Occipital lobe (tissue), 2 donors: ENCODE data around the gene ME1. TPM values are rescaled to one million over a fixed set of nuclear protein-coding genes. Genes with fewer than 3 reads are reported as not detected.
"Not testable (repeated sequence)": the region's sequence is repeated elsewhere in the genome, so short reads cannot be mapped to it uniquely, and the experiment has no call there.

ENCODE experiments used
- DNase-seq: peaks from one replicate; lab custom pipeline; 2025; lab: John Stamatoyannopoulos, UW
- total RNA-seq: library from RNA; depleted of rRNA; stranded (reverse); fragments of >200 nt; gene quantifications from one replicate; pipeline ENCODE4 v1.2.3, GENCODE V29; 2014

The ME1 gene
- total RNA-seq, 1 donor from 2014 or later, result 1.4 TPM

DNA sequence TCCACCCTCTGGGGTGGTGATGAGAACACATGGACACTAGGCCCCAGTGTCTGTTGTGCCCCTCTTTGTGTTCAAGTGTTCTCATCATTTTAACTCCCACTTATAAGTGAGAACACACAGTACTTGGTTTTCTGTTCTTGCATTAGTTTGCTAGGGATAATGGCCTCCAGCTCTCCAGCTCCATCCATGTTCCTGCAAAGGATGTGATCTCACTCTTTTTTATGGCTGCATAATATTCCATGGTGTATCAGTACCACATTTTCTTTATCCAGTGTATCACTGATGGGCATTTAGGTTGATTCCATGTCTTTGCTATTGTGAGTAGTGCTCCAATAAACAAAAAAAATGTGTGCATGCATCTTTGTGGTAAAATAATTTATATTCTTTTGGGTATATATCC lies 170.3 kb downstream of the ME1 start:
- no peak for DNase-seq

DNA sequence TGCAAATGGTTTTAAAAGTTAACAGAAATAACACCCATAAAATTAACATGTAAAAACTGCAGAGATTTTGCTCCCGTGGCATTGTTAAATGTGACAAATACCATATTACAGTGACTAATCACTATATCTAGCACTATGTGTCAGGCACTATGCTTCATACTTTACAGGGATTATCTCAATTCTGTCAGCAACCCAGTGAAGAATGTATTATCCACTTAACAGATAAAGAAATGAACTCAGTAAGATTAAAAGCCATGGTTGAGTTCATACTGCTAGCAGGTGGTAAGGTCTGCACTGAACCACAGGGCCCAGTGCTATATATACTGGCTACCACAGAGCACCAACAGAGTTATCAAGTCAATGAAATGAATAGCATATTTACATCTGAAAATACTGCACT lies 172.3 kb downstream of the ME1 start:
- DNase-seq, result no peak

DNA sequence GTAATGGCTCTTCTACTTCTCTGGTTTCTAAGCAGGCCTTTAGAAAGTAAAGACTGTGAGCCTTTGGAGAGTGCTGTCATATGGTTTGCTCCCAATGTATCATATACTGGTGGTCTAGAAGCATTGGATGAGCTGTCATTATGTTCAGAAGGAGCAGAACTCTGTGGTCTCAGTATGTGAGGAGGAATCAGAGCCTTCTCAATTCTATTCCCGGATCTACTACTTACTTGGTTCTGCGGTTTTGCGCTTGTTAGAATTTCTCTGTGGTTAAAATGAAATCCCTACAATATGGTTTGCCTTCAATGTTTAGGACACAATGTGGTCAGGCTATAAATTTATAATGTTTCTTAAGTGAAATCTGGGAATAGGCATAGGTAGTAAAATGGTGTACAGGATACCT lies 173.1 kb downstream of the ME1 start:
- DNase-seq, result no peak

DNA sequence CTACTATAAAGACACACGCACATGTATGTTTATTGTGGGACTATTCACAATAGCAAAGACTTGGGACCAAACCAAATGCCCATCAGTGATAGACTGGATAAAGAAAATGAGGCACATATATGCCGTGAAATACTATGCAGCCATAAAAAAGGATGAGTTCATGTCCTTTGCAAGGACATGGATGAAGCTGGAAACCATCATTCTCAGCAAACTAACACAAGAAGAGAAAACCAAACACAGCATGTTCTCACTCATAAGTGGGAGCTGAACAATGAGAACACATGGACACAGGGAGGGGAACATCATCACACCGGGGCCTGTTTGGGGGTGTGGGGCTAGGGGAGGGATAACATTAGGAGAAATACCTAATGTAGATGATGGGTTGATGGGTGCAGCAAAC lies 174.1 kb downstream of the ME1 start:
- DNase-seq, result not testable (repeated sequence)

DNA sequence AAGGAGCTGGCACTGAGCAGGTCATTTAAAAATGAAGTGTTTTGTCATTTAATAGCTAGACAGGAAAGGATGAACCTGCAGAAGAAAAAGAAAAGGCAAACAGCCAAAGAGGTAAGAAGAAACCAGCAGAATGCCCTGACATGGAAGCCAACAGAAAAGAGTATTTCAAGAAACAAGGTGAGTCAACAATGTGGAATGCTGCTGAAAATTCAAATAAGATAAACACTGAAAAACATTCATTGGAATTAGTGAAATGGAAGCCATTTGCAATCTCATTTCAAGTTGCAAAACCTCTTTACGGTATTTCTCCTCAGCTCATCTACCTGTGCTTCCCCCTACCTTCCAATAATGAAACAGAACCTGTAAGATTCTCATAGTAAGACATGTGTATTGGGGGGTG lies 178.1 kb downstream of the ME1 start:
- no peak for DNase-seq

DNA sequence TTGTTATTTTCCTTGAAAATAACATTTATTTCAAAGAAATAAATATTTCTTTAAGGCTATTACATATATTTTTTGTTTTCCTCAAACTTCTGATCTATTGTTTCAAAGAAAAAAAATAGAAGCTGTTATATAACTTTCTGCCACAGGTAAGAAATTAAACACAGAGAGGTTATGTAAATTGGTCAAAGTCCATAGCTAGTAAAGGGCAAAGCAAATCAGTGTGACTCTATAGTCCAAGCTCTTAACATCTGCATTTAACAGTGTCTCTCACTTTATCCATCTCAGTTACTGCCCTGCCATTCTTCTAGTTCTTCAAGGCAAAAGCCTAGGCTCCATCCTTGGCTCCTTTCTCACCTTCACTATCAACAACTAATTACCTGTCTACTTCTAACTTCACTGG lies 180.6 kb downstream of the ME1 start:
- DNase-seq, result no peak

DNA sequence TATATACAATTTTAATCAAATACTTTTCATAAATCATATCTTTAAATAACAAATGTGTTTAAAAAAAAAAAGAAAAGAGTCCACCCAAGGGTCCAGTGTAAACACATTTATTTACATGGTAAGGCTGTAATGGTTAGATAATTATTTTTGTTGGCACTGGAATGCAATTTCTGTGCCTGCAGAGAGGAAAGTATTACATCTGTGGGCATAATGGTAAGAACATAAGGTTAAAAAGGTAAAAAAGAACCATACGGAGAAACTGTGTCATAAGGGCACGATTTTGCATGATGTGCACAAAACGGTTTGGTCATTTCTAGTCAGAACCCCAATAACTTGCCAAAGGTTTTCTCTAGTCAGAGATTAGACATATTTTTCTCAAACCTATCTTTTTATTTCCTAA lies 183.4 kb downstream of the ME1 start:
- DNase-seq, result no peak

DNA sequence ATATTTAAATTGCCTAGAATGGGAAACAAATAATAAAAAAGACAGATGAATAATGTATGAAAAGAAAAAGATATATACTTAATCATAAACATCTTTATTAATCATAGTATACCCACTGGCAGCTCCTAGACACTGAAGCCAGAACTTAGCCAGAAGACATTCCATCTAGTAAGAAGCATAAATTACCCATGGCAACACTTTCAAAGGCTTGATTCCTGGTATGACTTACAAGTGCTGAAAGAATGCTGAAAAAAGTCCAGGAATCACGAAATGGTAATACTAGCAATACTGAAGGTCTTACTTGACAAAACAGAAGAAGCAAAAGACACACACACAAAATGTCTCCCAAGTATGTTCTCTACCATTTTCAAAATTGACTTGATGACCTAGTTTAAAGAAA lies 199.7 kb downstream of the ME1 start:
- DNase-seq, result no peak

DNA sequence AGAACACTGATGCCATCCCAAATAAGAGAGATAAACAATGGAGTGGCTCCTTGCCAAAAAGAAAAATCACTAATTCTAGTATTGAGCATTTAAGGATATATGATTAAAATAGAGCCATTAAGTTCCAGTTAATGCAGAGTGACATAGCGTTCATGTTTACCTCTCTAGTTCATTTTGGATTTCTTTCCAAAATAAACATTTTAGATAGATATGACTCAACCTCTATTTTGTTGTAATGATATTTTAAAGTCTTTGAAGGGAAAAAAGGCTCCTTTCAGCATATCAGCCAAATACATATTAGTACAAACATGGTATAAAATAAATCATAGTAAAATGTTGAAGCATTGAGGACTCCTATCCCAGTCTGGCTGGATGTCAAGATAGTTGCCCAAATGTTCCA lies 204.3 kb downstream of the ME1 start:
- DNase-seq, result no peak

DNA sequence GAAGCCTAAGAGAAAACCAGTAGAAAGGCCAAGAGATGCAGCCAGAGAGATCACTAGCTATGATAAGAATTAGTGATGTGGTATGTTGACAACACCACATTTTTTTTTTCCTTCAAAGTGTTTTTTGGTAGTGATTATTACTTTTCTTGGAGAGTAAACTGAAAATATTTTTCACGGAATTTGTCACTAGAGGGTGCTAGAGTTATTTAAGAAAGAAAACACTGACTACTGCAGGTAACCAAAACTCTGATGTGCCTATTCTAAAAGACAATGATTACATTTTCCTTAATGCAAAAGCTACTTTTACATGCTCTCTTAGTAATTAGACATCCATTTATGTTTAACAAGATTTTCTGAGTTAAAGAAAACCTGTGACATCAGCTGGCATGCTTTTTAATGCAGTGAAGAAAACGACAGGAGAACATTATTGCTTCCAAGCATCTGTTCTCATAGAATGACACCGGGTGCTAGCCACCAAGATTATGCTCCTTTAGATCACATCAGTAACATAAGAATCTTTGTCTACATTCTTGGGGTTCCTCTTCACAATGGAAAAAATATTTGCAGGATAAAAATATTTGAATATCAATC lies 208.9 kb downstream of the ME1 start:
- no peak for DNase-seq

DNA sequence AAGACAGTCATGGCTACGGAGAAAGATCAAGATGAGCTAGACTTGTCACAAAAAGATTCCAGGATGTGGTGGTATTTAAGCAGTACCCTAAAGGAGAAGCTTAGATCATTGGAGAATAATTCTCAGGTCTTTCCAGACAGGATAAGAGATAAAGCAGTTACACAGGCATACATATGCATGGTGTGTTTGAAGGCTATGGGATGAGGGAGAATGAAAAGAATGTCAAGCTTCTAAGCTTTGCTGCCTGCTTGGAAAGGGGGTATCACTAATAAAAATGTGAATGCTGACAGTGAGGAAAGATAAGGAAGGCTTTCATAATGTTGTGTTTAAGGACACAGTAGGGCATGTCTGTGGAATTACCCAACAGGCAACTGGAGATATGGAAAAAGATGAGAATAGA lies 209.6 kb downstream of the ME1 start:
- DNase-seq, result no peak

DNA sequence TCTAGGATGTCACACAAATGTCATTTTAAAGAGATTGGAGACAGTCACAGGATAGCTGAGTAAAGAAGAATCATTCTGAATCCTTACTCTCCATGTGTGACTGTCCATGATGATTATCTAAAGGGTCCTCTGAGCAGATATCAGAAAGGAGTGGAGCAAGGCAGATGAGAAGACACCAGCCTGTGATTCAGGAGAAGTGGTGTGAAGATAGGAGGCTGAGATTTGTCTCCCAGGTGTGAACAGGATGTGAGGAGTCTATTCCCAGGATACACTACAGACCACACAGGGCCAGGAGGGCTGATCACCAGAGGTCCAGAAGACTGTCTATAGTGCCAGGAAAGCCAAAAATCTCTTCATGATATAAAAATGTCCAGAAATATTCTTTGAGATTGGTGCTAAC lies 210.7 kb downstream of the ME1 start:
- DNase-seq, result no peak

DNA sequence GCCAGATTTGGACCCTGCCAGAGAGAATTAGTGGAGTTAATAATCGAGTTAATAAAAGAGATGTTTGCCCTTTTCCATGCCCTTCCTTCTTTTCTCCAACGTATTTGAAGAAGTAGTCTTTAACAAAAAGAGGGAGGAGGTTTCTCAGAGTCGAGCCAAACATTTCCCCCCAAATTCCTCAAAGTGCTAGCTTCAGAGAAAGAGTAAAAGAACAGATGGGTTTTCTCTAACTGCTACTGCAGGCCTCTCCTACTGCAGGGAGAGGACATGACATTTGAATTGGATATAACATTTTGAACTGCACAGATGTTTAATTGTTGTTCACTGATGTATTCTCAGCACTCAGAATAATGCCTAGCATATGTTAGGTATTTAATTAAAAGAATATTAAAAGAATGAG lies 212.2 kb downstream of the ME1 start:
- no peak for DNase-seq

DNA sequence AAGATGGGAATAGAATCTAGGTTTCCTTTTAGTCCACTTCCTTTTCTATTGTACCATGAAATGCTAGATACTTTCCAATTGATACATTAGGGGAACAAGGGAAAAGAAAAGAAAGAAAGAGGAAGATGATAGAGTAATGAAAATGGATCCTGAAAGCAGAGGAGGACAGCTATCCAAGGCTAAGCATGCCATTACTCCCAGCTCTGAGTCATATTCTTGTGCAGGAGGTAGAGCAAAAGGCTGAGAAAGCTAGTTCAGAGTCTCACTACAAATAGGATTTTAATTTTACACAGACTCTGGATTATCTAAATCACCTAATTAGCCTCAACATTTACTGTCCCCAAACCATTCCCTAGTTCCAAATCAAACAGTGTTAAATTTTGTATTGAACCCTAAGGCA lies 214.0 kb downstream of the ME1 start:
- DNase-seq, result no peak

DNA sequence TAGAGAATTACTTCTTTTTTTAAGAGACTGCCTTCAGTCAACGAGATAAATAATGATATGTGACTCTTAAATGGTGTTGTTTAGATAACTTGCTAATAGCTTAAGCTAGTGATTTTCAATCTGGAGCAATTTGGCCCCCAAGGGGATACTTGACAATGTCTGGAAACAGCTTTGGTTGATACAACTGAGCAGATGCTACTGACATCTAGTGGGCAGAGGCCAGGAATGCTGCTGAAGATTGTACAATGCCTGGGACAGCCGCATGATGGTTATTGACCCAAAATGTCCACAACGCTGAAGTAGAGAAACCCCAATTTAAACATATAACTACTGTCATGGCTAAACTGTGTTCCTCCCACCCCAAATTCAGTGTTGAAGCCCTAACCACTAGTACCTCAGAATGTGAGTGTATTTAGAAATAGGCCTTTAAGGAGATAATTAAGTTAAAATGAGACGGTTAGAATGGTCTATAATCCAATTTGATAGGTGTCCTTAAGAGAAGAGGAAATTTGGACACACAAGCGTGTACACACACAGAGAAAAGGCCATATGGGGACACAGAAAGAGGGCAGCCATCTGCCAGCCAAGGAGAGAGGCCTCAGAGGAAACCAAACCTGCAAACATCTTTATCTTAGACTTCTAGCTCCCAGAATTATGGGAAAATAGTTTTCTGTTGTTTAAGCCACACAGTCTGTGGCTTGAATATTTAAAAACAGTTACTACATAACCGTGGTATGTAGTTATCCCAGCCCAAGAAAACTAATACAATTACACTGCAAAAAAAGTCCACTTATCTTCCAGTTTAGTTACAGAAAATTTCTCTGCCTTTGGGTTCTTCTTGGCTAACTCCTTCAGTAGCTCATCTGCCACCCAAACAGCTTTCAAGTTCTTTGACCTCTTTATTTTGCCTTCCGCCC lies 215.5 kb downstream of the ME1 start:
- DNase-seq, result peak; percentile 42

DNA sequence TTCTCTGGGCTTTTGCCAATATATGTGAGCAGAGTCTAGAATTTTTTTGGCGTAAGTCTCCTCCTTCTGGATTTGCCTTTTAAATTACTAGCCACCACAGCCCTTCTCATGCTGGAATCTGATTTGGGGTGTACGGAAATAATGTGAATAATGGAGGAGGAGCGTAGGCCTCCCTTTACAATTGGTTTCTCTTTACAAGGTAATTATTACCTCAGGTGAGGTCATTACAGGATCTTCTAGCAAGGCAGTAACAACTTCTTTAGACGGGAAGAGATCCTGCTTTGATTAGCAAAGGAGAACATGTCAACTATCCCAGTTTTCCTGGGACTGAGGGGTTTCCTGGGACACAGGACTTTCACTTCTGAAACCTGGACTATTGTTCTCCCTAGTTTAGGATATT lies 228.8 kb downstream of the ME1 start:
- DNase-seq, result no peak

DNA sequence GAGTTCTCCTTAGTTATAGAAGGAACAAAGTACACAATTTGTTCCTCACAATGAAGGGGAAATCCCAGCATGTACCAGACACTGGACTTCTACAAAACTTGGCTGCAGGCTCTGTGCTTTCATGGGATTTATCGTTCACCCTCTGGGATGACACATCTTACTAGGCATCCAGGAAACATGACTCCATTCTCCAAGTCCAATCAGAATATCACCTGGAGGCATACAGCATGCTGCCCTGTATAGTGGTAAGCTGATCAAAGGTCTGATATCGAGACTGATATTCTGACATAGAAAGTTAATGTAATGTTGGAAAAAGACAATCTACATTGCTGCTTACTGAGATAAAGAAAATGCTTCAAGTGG lies 231.0 kb downstream of the ME1 start:
- no peak for DNase-seq

DNA sequence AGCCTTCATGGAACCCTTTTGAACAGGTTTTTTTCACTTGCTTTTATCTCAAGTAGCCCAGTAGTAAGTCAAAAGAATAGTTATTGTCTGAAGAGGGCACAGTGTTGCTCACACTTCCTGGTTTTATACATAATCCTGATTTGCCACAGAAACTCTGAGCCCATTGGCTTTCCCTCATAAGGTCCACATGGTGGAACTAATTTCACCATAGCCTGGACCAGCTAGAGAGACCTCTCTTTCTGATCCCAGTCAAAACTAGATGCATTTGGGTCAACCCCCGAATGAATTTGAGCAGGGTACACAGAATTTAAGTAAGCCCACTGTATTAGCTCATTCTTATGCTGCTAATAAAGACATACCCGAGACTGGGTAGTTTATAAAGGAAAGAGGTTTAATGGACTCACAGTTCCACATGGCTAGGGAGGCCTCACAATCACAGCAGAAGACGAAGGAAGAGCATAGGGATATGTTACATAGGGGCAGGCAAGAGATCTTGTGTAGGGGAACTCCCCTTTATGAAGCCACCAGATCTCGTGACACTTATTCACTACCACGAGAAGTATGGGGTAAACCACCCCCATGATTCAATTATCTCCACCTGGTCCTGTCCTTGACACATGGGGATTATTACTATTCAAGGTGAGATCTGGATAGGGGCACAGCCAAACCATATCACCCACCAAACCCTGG lies 231.5 kb downstream of the ME1 start:
- DNase-seq, result no peak

DNA sequence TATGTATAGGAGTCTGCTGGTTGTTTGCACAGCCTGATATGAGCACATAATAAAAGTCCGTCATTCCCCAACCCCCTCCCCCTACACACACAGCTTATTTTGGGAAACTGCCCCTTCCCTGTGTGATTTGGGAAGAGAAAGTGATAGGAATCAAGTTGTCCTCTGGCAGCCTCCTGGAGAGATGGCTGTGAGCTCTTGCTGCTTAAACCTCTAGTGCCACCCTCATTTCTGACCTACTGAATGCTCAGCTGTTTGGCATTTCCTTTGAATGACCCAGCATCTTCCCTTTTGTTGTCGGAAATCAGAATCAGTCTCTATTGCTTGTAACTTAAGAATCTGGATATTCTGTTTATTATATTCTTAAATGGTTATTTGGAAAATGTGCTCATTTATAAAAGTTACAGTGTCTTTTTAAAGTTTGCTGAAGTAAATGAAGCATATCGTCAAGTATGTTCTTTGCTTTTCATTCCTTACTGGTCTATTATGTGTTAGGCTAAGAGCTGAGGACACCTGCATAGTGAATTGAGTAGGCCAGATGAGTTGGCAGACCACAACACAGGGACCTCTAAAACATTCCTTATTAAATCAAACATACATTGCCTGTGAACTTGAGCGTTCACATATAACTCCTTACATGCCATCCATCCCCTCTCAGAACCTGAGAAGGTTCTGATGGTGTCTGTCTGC lies 232.2 kb downstream of the ME1 start:
- no peak for DNase-seq

DNA sequence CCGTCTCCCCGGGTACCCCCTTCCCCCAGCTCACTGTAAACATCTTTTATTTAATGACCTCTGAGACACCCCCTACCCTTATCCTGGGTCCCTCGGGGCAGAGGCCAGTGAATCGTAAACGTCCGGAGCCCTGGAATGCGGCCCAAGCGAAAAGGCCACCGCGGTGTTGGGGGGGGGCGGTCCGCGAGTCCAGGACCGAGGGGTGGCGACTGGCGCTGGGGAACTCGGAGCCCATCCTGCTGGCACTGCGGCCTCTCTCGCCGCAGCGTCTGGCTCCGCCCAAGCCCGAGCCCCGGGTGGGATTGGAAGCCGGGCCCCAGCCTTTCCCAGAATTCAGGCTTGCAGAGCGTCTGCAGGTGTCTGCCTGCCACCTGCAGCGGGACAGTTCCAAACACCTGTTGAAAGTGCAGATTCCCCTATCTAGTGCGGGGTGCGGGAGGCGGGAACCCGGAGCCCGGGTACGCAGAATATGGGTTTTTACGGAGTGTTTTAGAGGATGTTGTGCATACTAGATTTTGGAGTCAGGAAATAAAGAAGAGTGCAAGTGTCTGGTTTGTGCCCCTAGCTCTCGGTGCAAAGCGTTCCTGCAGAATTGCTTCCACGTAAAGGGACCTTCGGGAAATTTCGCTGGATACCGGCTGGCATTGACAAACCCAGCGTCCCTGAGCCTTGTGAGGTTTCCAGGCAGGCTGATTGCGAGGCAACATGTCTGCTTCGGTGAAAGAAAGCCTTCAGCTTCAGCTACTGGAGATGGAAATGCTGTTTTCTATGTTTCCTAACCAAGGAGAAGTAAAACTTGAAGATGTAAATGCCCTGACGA lies 236.9 kb downstream of the ME1 start:
- DNase-seq, result peak; percentile 57
